ENCODE results near the gene DAGLA. TPM values are rescaled to one million over a fixed set of nuclear protein-coding genes. Genes with fewer than 3 reads are reported as not detected.

The DAGLA gene
- total RNA-seq, 2 experiments from 2014 or later = 0.52 to 0.73 TPM

DNA sequence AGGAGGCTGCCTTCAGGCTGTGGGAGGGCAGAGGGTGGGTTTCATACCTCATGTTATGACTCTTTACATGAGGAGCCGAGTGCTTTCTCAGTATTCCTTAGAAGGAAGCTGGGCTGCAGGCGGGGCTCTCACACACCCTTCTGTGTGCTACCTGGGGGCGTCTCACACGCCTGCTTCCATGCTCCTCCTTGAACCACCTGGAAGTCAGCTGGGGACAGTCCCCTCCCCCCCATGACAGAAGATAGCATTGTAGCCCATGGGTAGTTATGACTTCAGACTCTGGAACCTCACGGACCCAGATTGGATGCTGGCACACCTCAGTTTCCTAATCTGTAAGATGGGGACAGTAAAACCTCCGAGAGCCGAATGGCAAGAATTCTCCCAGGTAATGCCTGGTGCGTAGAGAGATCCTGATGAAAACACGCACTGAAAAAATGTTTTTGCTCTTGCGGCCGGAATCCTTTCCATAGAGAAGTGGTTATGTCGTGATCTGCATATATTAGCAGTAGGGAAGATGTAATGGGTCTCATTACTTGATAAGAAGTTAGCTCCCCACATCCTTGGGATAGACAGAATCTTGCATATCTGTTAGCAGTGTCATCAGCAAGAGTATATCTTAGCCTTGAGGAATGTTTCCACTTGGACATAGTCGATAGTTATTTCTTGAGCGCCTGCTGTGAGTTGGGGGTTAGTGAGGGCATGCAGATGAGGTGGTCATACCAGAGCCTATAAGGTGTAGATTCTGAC, 4.9 kb downstream of the DAGLA start:
- no peaks in the 10 kb centered on the region for H3K4me1 Mint-ChIP-seq (ENCODE audit: low read depth)
- Histone ChIP-seq H3K9me3 (ENCODE audit: control insufficient read depth in 1 of 2, insufficient read depth in 1 of 2, low read length in 2 of 2) (no peaks in the 10 kb centered on the region), H3K27ac (ENCODE audit: low read depth in 1 of 2, low read length in 2 of 2) (no peak overlapping the region), H3K4me3 (ENCODE audit: low read length) (peak overlapping the region; percentile 44), H3K36me3 (ENCODE audit: insufficient read depth, low read length) (no peaks in the 10 kb centered on the region), H3K4me1 (ENCODE audit: insufficient read depth, low read length) (peaks cover 41% of the 10 kb centered on the region), H3K27me3 (ENCODE audit: control insufficient read depth in 1 of 2, insufficient read depth in 2 of 2, low read length in 2 of 2) (peaks cover 4 to 5% of the 10 kb centered on the region in 2 experiments)
- TF ChIP-seq CTCF (IDR thresholded peaks at IDR 0.05) = no peak
- no peak for ATAC-seq (ENCODE audit: poor library complexity)
- no peak overlapping the region for H3K27ac Mint-ChIP-seq
- POLR2A ChIA-PET = interaction anchor here (1.3 kb wide), 1 partner anchor 48 kb away, joined by 3 read pairs; no protein-coding TSS in a partner anchor
- H3K4me3 Mint-ChIP-seq = peak overlapping the region; percentile 31
- DNase-seq = no peak
- intact Hi-C loops (cut with DNase I, micrococcal nuclease) = loop anchor here in 1 of 2 experiments (5.0 kb wide), 1 partner anchor 437 kb away; the partner anchor contains the start of gene INCENP
- CTCF ChIA-PET = interaction anchor here (3.5 kb wide), 1 partner anchor 49 kb away, joined by 28 read pairs; no protein-coding TSS in a partner anchor
- H3K9me3 Mint-ChIP-seq = no peaks in the 10 kb centered on the region
- peaks cover 11% of the 10 kb centered on the region for H3K27me3 Mint-ChIP-seq
- H3K36me3 Mint-ChIP-seq (ENCODE audit: low read depth) = no peaks in the 10 kb centered on the region

DNA sequence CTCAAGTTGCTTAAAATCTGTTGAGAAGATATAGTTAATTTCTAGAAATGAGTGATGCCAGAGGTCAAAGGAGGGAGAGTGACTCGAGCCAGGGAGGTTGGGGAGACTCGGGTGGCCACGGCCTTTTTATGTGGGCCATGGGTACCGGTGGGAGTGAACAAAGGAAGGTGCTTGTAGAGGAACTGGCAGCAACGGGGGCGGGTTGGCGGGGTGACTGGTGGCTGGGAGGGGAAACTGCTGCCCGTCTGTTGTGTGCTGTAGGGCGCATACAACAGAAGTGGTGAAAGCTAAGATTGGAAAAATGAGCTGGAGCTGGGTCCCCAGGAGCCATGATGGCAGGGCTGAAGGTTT, 5.4 kb downstream of the DAGLA start:
- TF ChIP-seq CTCF (IDR thresholded peaks at IDR 0.05) = no peak
- no peak overlapping the region for H3K27ac Mint-ChIP-seq
- no peaks in the 10 kb centered on the region for H3K9me3 Mint-ChIP-seq
- H3K27me3 Mint-ChIP-seq = peaks cover 11% of the 10 kb centered on the region
- CTCF ChIA-PET = interaction anchor here (3.5 kb wide), 1 partner anchor 48 kb away, joined by 28 read pairs; no protein-coding TSS in a partner anchor
- intact Hi-C loops (cut with DNase I, micrococcal nuclease) = no loop called here
- peak in 2 of 14 experiments; percentile 30 to 43 for DNase-seq
- H3K4me3 Mint-ChIP-seq = peak overlapping the region; percentile 31
- H3K36me3 Mint-ChIP-seq (ENCODE audit: low read depth) = no peaks in the 10 kb centered on the region
- no peak overlapping the region for H3K4me3 ChIP-seq (ENCODE audit: low read length)
- POLR2A ChIA-PET = interaction anchor here (1.3 kb wide), 1 partner anchor 48 kb away, joined by 3 read pairs; no protein-coding TSS in a partner anchor
- H3K27ac ChIP-seq (ENCODE audit: low read depth in 1 of 2, low read length in 2 of 2) = no peak overlapping the region
- H3K36me3 ChIP-seq (ENCODE audit: insufficient read depth, low read length) = no peaks in the 10 kb centered on the region
- H3K4me1 ChIP-seq (ENCODE audit: insufficient read depth, low read length) = peaks cover 40% of the 10 kb centered on the region
- no peaks in the 10 kb centered on the region for H3K9me3 ChIP-seq (ENCODE audit: control insufficient read depth in 1 of 2, insufficient read depth in 1 of 2, low read length in 2 of 2)
- H3K27me3 ChIP-seq (ENCODE audit: control insufficient read depth in 1 of 2, insufficient read depth in 2 of 2, low read length in 2 of 2) = peaks cover 4 to 7% of the 10 kb centered on the region in 2 experiments
- H3K4me1 Mint-ChIP-seq (ENCODE audit: low read depth) = no peaks in the 10 kb centered on the region
- ATAC-seq (ENCODE audit: poor library complexity) = no peak

GRCh38 chr11:61686066-61686465, 5.9 kb downstream of the DAGLA start:
- Histone ChIP-seq H3K27me3 (ENCODE audit: control insufficient read depth in 1 of 2, insufficient read depth in 2 of 2, low read length in 2 of 2) (peaks cover 4 to 7% of the 10 kb centered on the region in 2 experiments), H3K36me3 (ENCODE audit: insufficient read depth, low read length) (no peaks in the 10 kb centered on the region), H3K4me3 (ENCODE audit: low read length) (no peak overlapping the region), H3K9me3 (ENCODE audit: control insufficient read depth in 1 of 2, insufficient read depth in 1 of 2, low read length in 2 of 2) (no peaks in the 10 kb centered on the region), H3K4me1 (ENCODE audit: insufficient read depth, low read length) (peaks cover 36% of the 10 kb centered on the region), H3K27ac (ENCODE audit: low read depth in 1 of 2, low read length in 2 of 2) (no peak overlapping the region)
- Mint-ChIP-seq H3K4me3 (peak overlapping the region; percentile 31), H3K4me1 (ENCODE audit: low read depth) (no peaks in the 10 kb centered on the region), H3K27me3 (peaks cover 7% of the 10 kb centered on the region), H3K36me3 (ENCODE audit: low read depth) (no peaks in the 10 kb centered on the region), H3K9me3 (no peaks in the 10 kb centered on the region), H3K27ac (no peak overlapping the region)
- TF ChIP-seq CTCF (IDR thresholded peaks at IDR 0.05) = no peak
- intact Hi-C loops (cut with DNase I, micrococcal nuclease) = no loop called here
- ATAC-seq (ENCODE audit: poor library complexity) (no peak), DNase-seq (no peak)
- ChIA-PET CTCF (interaction anchor here (3.5 kb wide), 1 partner anchor 47 kb away, joined by 28 read pairs; no protein-coding TSS in a partner anchor), POLR2A (no interaction called here)

Data from CD4-positive, alpha-beta T cell (primary cell).